NCI-H2171 treated with DMSO at 0.1 percent for 48 hours (cell line): ENCODE results near the gene PIP4K2C.
"Not testable (repeated sequence)": the region's sequence is repeated elsewhere in the genome, so short reads cannot be mapped to it uniquely, and the experiment has no call there.

Experiments
- DNase-seq: peaks from one replicate; lab custom pipeline; 2025; lab: John Stamatoyannopoulos, UW

PIP4K2C gene

GRCh38 chr12:57585156-57585555, 5.8 kb upstream of the PIP4K2C start:
- DNase-seq, result no peak

- DNase-seq, result no peak
Measured at GRCh38 chr12:57586128-57586527, 4.9 kb upstream of the PIP4K2C start.

- no peak for DNase-seq
Measured at GRCh38 chr12:57586832-57587429, 4.1 kb upstream of the PIP4K2C start.

DNA sequence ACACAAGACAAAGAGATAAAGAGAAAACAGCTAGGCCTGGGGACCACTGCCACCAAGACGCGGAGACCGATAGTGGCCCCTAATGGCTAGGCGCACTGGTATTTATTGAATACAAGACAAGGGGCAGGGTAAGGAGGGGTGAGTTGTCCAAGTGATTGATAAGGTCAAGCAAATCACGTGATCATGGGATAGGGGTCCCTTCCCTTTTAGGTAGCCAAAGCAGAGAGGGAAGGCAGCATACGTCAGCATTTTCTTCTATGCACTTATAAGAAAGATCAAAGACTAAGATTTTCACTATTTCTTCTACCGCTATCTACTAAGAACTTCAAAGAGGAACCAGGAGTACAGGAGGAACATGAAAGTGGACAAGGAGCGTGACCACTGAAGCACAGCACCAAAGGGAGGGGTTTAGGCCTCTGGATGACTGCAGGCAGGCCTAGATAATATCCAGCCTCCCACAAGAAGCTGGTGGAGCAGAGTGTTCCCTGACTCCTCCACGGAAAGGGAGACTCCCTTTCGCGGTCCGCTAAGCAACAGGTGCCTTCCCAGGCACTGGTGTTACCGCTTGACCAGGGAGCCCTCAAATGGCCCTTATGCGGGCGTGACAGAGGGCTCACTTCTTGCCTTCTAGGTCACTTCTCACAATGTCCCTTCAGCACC, 1.9 kb upstream of the PIP4K2C start:
- DNase-seq, result not testable (repeated sequence)

GRCh38 chr12:57590479-57590863, 521 bp upstream of the PIP4K2C start:
- no peak for DNase-seq

DNA sequence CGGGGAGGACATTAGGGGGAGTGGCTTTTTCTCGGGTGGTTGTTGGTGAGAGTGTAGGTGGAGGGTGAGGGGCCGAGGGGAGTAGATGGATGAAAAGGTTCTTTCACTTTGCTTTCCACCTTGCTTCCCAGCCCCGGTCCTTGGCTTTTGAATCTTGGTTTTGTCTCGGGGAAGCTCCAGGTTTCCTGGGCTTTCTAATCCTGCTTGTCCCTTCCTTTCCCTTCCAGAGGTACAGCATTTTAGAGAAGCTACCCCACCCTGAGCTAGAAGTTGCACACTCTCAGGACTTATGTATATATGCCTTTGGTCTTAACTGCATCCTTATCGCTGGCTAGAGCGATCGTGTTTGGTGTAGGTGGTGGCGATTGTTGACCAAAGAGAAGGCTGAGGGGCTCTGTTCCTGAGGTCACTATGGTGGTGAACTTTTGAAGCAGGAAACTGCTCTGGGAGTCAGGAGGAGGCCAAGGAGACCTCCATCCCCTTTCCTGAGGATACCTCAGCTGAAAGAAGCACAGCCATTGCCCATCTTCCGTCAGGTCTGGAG, 862 bp downstream of the PIP4K2C start:
- no peak for DNase-seq

- DNase-seq, result peak; percentile 41
Measured at GRCh38 chr12:57592551-57593165, 1.7 kb downstream of the PIP4K2C start.

DNA sequence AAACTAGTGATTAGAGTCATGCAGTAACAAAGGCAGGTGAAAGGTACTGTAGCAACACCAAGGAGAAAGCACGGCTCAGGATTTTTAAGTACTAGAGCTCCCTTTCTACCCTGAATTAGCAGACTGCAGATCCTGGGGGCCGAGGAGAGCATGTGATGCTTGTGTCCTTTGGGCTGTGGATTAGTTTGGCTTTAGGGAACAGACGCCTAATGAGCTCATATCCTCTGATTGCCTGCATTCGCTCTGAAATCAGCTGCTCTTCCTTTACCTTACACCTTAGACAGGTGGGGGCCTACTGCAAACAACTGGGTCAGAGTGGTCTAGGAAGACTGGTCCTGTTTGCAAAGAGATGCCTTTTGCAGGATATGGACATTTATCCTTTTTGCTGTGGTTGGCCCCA, 2.2 kb downstream of the PIP4K2C start:
- DNase-seq, result no peak

DNA sequence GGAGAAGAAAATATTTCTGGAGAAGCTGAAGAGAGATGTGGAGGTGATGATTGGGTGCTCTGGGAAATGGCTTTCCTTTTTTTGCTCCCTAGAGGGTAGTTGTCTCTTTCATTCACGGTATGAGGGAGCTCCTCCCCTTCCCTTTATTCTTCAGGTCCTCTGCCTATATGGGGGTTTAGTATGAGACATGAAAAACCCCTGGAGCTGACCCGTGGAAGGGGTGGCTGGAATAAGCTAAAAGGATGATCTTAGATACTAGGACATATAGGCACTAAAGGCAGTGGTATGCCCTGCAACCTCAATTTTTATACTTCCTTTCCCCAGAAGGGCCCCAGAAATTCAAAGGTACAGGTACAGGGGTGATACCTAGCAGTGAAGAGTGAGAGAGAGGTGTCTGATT, 9.4 kb downstream of the PIP4K2C start:
- no peak for DNase-seq

DNA sequence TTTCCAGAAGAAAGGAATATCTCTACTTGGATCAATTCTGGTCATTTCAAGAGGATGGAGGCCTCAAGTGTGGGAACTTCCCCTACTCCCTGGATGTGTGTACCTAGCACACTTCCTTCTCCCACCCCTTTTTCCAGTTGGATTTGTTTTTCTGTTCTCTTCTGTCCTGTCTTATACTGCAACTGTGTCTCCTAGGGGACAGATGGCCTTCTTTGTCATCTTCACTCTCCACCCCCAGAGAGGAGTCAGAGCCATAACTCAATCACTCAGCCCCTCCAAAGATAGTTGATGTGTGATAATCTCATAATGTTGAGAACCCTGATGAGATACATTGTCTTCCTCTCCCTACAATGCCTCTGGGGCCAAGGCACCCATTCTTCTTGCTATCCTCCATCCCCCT, 11.6 kb downstream of the PIP4K2C start:
- DNase-seq, result no peak

DNA sequence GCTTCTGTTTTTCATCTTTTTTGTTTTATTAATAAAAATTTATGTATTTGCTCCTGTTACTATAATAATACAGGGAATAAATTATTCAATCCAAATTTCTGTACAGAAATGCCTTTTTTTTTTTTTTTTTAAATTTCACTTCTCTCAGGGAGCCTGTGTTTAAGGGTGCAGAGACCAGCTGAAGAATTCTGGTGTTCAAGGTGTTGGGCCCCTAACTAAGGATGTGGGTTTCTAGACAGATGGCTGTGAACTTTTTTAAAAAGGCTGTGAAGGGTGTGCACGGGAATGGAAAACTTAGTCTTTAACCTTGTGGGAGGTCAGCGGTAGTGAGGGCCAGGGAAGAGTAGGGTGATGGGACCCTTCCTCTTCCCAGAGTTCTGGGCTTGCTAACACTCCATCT, 12.3 kb downstream of the PIP4K2C start:
- DNase-seq, result no peak

DNA sequence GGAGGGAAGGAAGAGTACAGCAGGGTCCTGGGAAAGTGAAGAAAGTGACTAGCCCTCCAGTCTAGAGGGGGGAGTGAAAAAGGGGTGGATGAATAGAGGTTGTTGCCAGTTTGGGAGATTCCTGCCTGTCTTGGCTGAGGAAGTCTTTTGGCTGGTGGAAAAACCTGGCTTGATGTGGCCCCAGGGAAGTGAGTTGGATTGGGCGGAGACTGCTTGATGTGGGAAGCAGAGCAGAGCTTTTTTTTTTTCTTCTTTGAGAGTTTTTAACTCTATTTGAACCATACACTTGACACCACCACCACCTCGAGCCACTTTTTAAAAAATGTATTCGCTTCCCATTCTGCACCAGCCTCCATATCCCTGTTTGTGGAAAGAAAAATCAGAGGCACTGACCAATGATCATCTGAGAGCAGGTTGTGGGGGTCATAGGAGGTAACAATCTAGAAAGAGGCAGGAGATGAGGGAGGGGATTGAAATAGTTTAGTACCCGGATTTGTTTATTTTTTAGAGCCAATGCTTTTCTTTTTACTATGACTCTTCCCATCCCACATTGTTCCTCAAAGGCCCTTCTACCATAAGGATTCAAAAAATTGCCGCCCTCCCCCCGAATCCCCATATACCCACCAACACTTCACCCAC, 12.9 kb downstream of the PIP4K2C start:
- DNase-seq, result peak; percentile 54

- peak; percentile 75 for DNase-seq
Measured at GRCh38 chr12:57604454-57604991, 13.5 kb downstream of the PIP4K2C start, which contains the start of gene DTX3. DTX3 (plus strand) TSS chr12:57604824; CDS start chr12:57606518, 1,694 bp downstream.

GRCh38 chr12:57604992-57605810, 14.2 kb downstream of the PIP4K2C start:
- DNase-seq, result no peak

DNA sequence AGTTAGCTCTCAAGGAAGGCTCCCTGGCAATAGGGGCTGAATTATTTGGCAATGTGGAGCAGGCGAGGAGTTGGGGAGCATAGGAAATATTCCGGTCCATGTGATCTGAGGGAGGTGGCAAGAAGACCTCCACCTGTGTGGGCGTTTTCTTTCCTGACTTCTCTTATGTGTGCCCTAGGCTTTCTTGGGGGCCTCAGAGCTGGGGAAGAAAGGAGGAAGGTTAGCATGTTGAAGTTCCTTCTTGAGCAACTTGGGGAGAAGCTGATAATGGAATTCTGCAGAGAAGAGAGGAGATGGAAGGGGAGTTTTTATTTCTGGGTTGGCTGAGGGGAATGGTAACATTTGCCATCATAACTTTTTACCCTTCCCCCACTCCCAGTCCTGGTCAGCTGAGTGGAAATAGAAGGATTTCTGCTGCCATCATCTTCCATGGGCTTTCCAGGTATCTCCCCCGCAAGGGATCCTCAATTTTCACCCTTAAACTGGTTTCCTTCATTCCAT, 14.9 kb downstream of the PIP4K2C start:
- DNase-seq, result no peak

- no peak for DNase-seq
Measured at GRCh38 chr12:57606399-57606798, 15.4 kb downstream of the PIP4K2C start.

GRCh38 chr12:57606821-57607220, 15.8 kb downstream of the PIP4K2C start:
- DNase-seq, result no peak

- no peak for DNase-seq
Measured at GRCh38 chr12:57607958-57608663, 17.1 kb downstream of the PIP4K2C start.

DNA sequence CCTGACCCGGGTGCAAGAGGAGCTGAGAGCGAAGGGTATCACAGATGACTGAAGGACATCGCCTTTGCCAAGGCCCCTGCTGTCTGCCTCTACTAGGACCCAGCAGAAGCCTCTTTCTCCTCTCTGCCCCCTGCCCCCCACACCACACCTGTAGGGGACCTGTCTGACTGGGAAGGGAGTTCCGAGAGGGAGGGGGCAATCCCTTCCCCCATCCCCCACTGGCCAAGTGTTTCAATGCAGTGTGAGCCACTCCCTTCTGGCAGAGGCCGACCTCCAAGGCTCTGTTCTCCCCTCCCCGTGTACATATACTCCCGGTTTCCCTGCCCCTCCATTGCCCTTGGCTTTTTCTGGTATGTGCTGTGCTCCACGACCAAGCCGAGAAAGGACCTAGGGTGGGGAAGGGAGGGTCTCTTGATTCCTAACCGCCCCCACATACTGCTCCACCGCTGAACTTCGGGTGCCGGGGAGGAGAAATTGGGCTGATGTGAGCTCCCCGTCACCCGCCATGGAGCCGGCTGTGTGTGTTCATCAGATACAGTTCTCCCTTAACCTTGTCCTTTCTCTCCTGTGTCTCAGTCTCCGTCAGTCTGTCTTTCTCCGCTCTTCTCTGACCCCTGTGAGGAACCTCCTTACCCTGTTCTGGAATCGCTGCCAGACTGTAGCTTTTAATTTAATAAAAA, 18.2 kb downstream of the PIP4K2C start:
- DNase-seq, result no peak
